Muscle layer of colon (tissue), 2 donors: ENCODE results near the gene STAB1.

Experiments
- H3K27ac ChIP-seq: one replicate; pipeline ENCODE4 v1.7.0; 2013; ENCODE audit warnings: low read depth, mild to moderate bottlenecking, low read length, moderate library complexity
- H3K27me3 ChIP-seq, 2 donors: one replicate each; pipeline ENCODE4 v1.7.0; 2013; ENCODE audit warnings: low read length in 2 of 2, mild to moderate bottlenecking in 2 of 2; ENCODE audit not compliant: insufficient read depth in 2 of 2, control insufficient read depth in 1 of 2
- H3K36me3 ChIP-seq: one replicate; pipeline ENCODE4 v1.7.0; 2013; ENCODE audit warnings: mild to moderate bottlenecking, low read length; ENCODE audit not compliant: insufficient read depth
- H3K4me1 ChIP-seq: one replicate; pipeline ENCODE4 v1.7.0; 2013; ENCODE audit warnings: mild to moderate bottlenecking, low read length; ENCODE audit not compliant: insufficient read depth
- H3K4me3 ChIP-seq, 2 donors: one replicate each; pipeline ENCODE4 v1.7.0; 2013; ENCODE audit warnings: low read length in 2 of 2, low read depth in 1 of 2, mild to moderate bottlenecking in 1 of 2, moderate library complexity in 1 of 2
- H3K9ac ChIP-seq: one replicate; pipeline ENCODE4 v1.7.0; 2013; ENCODE audit warnings: low read length
- H3K9me3 ChIP-seq: one replicate; pipeline ENCODE4 v1.7.0; 2013; ENCODE audit warnings: mild to moderate bottlenecking, low read length
- donor health status: abdominal sarcoma.
- donor health status: Adenocarcinoma of cecum.

STAB1 gene

DNA sequence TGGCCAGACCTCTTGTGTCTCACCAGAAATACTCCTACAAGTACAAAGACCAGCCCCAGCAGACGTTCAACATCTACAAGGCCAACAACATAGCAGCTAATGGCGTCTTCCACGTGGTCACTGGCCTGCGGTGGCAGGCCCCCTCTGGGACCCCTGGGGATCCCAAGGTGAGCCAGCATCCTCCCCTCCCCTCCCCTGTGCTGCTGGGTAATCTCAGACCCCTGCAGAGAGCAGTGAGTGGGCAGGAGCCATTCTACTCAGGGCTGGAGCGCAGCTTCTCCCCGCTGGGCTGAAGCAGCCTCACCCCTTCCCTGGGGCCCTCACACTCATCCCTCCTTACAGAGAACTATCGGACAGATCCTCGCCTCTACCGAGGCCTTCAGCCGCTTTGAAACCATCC lies 9.8 kb downstream of the STAB1 start:
- H3K27me3 ChIP-seq: no peaks in the 10 kb centered on the region
- no peak overlapping the region for H3K27ac ChIP-seq
- peaks cover 4% of the 10 kb centered on the region for H3K36me3 ChIP-seq
- no peaks in the 10 kb centered on the region for H3K4me1 ChIP-seq
- no peak overlapping the region for H3K4me3 ChIP-seq
- H3K9ac ChIP-seq: no peak overlapping the region
- H3K9me3 ChIP-seq: no peaks in the 10 kb centered on the region

DNA sequence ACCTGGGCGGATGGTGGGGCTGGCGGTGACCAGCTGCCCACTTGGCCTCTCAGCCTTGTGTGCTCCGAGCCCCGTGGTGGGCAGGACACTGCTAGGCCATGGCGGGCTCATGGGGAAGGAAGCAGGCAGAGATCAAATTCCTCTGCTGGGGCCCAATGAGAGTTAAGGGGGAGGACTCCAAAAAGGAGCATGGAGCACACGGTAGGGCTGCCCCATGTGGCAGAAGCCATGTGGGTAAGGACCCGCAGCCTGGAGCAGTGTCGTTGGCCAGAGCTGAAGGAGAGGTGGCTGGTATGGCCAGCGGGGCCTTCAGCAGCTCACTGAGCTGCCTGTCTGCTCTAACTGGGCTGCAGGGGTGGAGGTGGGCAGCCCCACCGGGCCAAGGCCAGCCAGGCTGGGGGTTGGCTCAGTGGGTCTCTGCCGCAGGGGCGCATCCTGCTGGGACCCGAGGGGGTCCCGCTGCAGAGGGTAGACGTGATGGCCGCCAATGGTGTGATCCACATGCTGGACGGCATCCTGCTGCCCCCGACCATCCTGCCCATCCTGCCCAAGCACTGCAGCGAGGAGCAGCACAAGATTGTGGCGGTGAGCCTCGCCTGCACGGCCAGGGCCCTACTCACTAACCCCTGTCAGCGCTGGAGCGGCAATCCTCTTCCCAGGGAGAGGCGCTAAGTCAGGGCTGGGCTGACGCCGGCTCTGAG lies 11.3 kb downstream of the STAB1 start:
- Histone ChIP-seq H3K4me1 (no peaks in the 10 kb centered on the region), H3K4me3 (no peak overlapping the region), H3K9me3 (no peaks in the 10 kb centered on the region), H3K27me3 (no peaks in the 10 kb centered on the region), H3K27ac (no peak overlapping the region), H3K36me3 (peaks cover 4% of the 10 kb centered on the region), H3K9ac (no peak overlapping the region)

DNA sequence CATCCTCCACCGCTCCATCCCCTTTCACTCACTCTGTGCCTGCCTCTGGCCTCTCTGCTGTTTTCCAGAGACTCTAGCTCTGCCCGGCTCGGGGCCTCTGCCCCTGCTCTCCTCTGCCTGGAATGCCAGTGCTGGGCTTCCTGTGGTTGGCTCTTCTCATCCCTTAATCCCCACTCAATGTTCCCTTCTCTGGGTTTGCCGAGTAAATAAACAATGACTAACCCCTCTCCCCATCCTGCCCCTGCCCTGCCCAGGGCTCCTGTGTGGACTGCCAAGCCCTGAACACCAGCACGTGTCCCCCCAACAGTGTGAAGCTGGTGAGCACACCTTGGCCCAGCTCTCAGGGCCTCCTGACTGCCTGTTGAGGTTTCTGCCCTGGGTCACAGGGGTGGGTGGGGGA lies 12.2 kb downstream of the STAB1 start:
- H3K4me1 ChIP-seq: no peaks in the 10 kb centered on the region

DNA sequence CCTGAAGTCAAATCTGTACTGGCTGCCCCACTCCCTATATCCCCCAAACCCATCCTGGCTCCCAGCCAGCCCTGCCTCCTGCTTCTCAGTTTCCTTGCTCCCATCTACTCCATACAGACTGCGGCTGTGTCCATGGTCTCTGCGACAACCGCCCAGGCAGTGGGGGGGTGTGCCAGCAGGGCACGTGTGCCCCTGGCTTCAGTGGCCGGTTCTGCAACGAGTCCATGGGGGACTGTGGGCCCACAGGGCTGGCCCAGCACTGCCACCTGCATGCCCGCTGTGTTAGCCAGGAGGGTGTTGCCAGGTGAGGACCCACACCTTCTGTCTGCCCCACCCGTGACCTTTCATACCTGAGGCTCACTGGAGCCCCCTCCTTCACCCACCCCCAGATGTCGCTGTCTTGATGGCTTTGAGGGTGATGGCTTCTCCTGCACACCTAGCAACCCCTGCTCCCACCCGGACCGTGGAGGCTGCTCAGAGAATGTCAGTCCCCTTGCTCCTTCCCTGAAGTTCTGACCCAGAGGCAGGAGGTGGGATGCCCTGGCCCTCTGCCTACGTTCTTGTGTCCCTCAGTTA lies 14.7 kb downstream of the STAB1 start:
- Histone ChIP-seq H3K27ac (no peak overlapping the region), H3K9me3 (no peaks in the 10 kb centered on the region), H3K4me1 (no peaks in the 10 kb centered on the region), H3K4me3 (no peak overlapping the region), H3K36me3 (peaks cover 4% of the 10 kb centered on the region), H3K9ac (no peak overlapping the region), H3K27me3 (no peaks in the 10 kb centered on the region)

More for the DNA sequence above, 12.2 kb downstream of the STAB1 start:
- Histone ChIP-seq H3K4me3 (no peak overlapping the region), H3K36me3 (peaks cover 4% of the 10 kb centered on the region), H3K27ac (no peak overlapping the region), H3K9ac (no peak overlapping the region), H3K9me3 (no peaks in the 10 kb centered on the region), H3K27me3 (no peaks in the 10 kb centered on the region)

DNA sequence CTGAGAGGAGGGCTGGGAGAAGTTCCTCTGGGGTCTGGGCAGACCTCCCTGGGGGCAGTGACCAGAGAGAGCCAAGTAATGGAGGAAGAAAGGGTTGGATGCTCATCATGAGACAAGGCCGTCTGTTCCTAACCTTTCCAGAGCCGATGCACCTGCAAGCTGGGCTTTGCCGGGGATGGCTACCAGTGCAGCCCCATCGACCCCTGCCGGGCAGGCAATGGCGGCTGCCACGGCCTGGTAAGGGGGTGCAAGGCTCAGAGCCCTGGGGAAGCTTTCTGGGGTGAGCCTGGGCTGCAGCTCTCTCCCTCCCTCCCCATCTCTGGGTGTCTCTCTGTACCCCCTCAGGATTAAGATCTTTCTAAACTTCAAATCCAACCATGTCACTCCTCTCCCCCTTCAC lies 16.4 kb downstream of the STAB1 start:
- Histone ChIP-seq H3K4me1 (no peaks in the 10 kb centered on the region), H3K4me3 (no peak overlapping the region), H3K27me3 (no peaks in the 10 kb centered on the region), H3K9ac (no peak overlapping the region), H3K27ac (no peak overlapping the region), H3K36me3 (no peaks in the 10 kb centered on the region), H3K9me3 (no peaks in the 10 kb centered on the region)

DNA sequence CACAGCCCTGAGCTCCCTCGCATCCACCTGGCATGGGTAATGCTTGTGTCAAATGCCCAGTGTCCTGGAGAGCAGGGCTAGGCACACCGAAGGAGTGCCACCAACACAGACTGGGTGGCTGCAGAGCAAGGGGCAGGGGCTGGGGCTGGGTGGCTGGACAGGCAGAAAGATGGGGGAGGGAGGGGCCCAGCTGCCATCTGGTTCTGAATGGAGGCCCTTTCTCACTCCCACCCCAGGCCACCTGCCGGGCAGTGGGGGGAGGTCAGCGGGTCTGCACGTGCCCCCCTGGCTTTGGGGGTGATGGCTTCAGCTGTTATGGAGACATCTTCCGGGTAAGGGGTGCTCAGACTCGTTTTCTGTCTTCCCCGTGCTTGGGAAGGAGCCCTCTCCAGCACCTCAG lies 17.0 kb downstream of the STAB1 start:
- H3K4me1 ChIP-seq: no peaks in the 10 kb centered on the region
- no peaks in the 10 kb centered on the region for H3K36me3 ChIP-seq
- H3K4me3 ChIP-seq: no peak overlapping the region
- H3K27me3 ChIP-seq: no peaks in the 10 kb centered on the region
- no peak overlapping the region for H3K27ac ChIP-seq
- no peak overlapping the region for H3K9ac ChIP-seq
- no peaks in the 10 kb centered on the region for H3K9me3 ChIP-seq

DNA sequence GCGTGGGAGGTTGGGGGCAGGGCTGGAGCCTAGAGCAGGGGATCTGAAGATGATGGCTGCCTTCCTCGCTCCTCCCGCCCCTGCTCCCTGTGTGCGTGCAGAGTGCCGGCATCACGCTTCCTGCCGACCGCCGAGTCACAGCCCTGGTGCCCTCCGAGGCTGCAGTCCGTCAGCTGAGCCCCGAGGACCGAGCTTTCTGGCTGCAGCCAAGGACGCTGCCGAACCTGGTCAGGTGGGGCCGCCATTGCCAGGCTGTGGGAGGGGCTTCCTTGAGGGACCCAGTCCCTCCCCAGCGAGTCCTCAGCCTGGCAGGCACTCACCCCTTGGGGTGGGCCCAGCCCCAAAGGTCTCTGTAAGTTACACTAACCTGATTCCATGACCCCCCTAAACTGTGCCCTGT lies 17.6 kb downstream of the STAB1 start:
- Histone ChIP-seq H3K36me3 (no peaks in the 10 kb centered on the region), H3K27me3 (no peaks in the 10 kb centered on the region), H3K27ac (no peak overlapping the region), H3K9me3 (no peaks in the 10 kb centered on the region), H3K4me3 (no peak overlapping the region), H3K9ac (no peak overlapping the region), H3K4me1 (no peaks in the 10 kb centered on the region)

DNA sequence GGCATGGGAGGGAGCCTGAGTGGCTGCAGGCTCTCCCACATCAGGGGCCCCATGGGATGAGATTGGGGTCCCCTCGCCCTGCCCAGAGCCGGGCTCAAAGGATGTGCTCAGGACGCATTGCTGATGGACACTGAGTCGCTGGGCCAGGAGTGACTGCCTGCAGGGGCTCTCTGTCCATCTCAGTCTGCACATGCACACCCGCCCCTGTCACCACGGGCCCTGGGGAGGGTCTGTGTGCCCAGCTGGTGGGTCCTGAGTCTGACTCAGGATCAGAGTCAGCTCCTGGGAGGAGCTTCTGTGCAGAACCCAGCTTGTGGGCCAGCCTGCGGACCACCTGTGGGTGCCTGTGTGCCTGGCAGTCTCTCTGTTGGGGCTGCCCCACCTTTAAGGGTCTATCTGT lies 18.1 kb downstream of the STAB1 start:
- Histone ChIP-seq H3K4me1 (no peaks in the 10 kb centered on the region), H3K27ac (no peak overlapping the region), H3K9me3 (no peaks in the 10 kb centered on the region), H3K4me3 (no peak overlapping the region), H3K36me3 (no peaks in the 10 kb centered on the region), H3K27me3 (no peaks in the 10 kb centered on the region), H3K9ac (no peak overlapping the region)

DNA sequence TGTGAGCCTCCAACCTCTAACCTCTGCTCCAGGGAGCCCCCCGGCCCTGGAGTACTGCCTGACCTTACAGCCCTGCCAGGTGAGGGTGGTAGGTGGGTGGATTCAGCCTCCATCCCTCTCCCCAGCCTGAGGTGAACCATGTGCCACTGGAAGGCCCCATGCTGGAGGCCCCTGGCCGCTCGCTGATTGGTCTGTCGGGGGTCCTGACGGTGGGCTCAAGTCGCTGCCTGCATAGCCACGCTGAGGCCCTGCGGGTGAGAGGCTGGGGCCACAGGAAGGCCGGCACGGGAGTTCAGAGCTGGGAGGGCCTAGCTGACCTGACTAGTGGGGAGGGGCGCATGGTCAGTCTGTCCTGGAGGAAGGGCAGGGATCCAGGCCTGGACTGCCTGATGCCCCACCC lies 19.4 kb downstream of the STAB1 start:
- H3K27me3 ChIP-seq: no peaks in the 10 kb centered on the region
- no peak overlapping the region for H3K27ac ChIP-seq
- H3K36me3 ChIP-seq: no peaks in the 10 kb centered on the region
- H3K4me3 ChIP-seq: no peak overlapping the region
- no peaks in the 10 kb centered on the region for H3K9me3 ChIP-seq
- no peaks in the 10 kb centered on the region for H3K4me1 ChIP-seq
- no peak overlapping the region for H3K9ac ChIP-seq

DNA sequence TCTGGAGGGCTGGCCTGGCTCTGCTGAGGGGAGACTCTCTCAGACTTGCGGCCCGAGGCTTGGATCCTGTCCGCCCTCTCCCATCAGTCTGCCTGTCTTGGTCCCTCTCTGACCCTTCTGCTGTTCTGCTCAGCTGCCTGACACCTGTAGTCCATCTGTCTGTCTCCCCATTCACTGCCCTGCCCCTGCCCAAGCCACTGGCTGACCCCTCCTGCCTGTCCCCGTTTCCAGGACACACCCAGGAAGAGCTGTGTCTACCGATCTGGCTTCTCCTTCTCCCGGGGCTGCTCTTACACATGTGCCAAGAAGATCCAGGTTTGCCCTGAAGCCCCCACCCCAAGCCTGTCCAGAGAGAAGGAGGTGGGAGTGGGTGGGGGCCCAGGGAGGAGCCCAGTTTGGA lies 20.1 kb downstream of the STAB1 start:
- no peak overlapping the region for H3K4me3 ChIP-seq
- no peak overlapping the region for H3K9ac ChIP-seq
- no peaks in the 10 kb centered on the region for H3K36me3 ChIP-seq
- no peaks in the 10 kb centered on the region for H3K9me3 ChIP-seq
- H3K27ac ChIP-seq: no peak overlapping the region
- H3K27me3 ChIP-seq: no peaks in the 10 kb centered on the region
- H3K4me1 ChIP-seq: no peaks in the 10 kb centered on the region

DNA sequence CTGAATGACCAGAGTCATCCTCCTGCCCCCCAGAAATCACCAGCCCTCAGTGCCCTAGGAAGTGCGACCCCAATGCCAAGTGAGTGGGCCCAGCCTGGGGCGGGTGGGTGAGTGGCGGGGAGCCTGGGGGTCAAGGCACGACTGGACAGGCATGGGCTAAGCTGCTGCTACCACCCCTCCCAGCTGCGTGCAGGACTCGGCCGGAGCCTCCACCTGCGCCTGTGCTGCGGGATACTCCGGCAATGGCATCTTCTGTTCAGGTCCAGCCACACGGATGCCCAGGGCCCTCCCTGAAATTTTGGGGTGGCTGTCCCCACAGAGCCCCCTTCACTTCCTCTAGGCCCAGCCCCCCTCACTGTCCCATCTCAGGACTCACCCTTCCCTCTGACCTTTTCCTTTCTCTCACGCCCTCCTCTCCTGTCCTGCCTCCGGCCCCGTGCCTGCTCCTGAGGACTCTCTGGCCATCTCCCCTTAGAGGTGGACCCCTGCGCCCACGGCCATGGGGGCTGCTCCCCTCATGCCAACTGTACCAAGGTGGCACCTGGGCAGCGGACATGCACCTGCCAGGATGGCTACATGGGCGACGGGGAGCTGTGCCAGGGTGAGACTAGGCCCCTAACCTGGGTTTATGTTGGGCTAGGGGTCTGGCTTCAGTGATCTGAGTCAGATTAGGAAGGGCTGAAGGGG lies 21.5 kb downstream of the STAB1 start:
- Histone ChIP-seq H3K4me1 (no peaks in the 10 kb centered on the region), H3K9ac (no peak overlapping the region), H3K4me3 (no peak overlapping the region), H3K9me3 (no peaks in the 10 kb centered on the region), H3K27me3 (no peaks in the 10 kb centered on the region), H3K27ac (no peak overlapping the region), H3K36me3 (no peaks in the 10 kb centered on the region)
